GM18867 (cell line): ENCODE data around the gene CGREF1.

Experiments used
- ATAC-seq: cut with Tn5 transposase; IDR thresholded peaks from one replicate; pipeline ENCODE4 v1.9.1; 2021; ENCODE audit warnings: mild to moderate bottlenecking, moderate library complexity; ENCODE audit not compliant: unreplicated experiment

The CGREF1 gene

GRCh38 chr2:27118525-27119329, at the start of gene CGREF1:
Gene CGREF1, minus strand, starts transcription at chr2:27119128. Its CDS starts 14,762 bp downstream, at chr2:27104366.
- no peak for ATAC-seq

- ATAC-seq: no peak
These were observed 46.2 kb upstream of the CGREF1 start for GRCh38 chr2:27164960-27165763.

GRCh38 chr2:27162151-27163121, 43.5 kb upstream of the CGREF1 start:
- no peak for ATAC-seq

GRCh38 chr2:27160191-27160590, 41.3 kb upstream of the CGREF1 start:
- ATAC-seq: no peak

- no peak for ATAC-seq
These were observed 40.3 kb upstream of the CGREF1 start for GRCh38 chr2:27159271-27159670.

GRCh38 chr2:27158468-27158867, 39.5 kb upstream of the CGREF1 start:
- ATAC-seq: no peak

- ATAC-seq: no peak
These were observed 36.2 kb upstream of the CGREF1 start for GRCh38 chr2:27155069-27155520.

- ATAC-seq: no peak
These were observed 35.6 kb upstream of the CGREF1 start for GRCh38 chr2:27154488-27154887.

GRCh38 chr2:27152796-27153464, 34.0 kb upstream of the CGREF1 start:
- ATAC-seq: no peak

GRCh38 chr2:27152102-27152795, 33.3 kb upstream of the CGREF1 start:
- no peak for ATAC-seq

GRCh38 chr2:27150639-27151230, 31.8 kb upstream of the CGREF1 start:
- no peak for ATAC-seq

- ATAC-seq: no peak
These were observed 30.9 kb upstream of the CGREF1 start for GRCh38 chr2:27149570-27150405.

- ATAC-seq: no peak
These were observed 30.0 kb upstream of the CGREF1 start, which contains the start of gene TCF23 for GRCh38 chr2:27148801-27149439. Gene TCF23, plus strand, starts transcription at chr2:27149004. Its CDS starts 130 bp downstream, at chr2:27149134.

- no peak for ATAC-seq
These were observed 29.0 kb upstream of the CGREF1 start for GRCh38 chr2:27147935-27148334.

GRCh38 chr2:27145682-27146081, 26.8 kb upstream of the CGREF1 start:
- no peak for ATAC-seq

GRCh38 chr2:27143285-27143684, 24.4 kb upstream of the CGREF1 start:
- no peak for ATAC-seq

GRCh38 chr2:27139310-27139709, 20.4 kb upstream of the CGREF1 start, which contains the start of gene PRR30:
Gene PRR30, minus strand, starts transcription at chr2:27139410. Its CDS starts 1,081 bp downstream, at chr2:27138329.
- no peak for ATAC-seq

GRCh38 chr2:27138111-27138510, 19.2 kb upstream of the CGREF1 start:
- ATAC-seq: no peak
